GM18519 (cell line): ENCODE measurements around the gene ENDOV.

ENCODE experiments used
- ATAC-seq: cut with Tn5 transposase; IDR thresholded peaks from one replicate; pipeline ENCODE4 v1.9.1; 2021; ENCODE audit warnings: mild to moderate bottlenecking, moderate library complexity; ENCODE audit not compliant: unreplicated experiment, low FRiP score

The ENDOV gene

DNA sequence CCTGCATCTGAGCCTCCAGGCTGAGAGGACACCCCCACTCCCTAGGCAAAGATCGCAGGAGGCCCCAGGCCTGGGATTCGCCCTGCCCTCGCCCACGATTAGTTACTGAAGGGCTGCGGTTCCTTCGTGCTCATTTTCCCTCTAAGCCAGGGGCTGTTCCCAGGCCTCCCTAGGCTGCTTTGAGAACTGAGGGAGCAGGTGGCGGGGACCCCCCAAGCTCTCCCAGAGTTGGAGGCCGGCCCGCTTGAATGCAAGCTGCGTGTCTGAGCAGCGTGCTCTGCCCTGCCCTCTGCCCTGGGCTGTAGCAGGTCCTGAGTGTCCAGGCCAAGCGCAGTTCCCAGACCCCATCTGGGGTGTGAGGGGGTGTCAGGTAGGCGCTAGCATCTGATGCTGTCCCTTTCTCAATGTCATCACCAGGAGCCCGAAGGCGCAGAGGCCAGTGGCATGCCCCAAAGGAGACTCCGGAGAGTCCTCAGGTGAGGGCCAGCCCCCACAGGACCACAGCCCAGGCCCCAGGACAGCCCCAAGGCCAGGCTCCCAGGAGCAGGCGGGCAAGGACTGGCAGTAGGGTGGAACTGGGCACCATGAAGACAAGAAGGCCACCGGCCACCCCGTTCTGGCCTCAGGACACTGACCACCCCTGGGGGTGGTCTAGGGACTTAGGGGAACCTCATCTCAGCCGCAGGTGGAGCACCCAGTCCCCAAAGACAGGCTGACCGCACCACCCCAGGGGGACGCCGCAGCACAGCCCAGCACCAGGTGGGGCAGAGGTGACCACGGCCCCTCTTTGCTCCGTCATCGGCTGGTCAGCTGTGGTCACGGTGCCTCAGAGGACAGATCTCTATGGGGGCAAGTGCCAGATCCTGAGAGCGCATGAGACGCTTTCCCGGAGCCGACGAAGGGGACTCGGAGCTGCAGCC, 14.6 kb downstream of the ENDOV start:
- no peak for ATAC-seq

DNA sequence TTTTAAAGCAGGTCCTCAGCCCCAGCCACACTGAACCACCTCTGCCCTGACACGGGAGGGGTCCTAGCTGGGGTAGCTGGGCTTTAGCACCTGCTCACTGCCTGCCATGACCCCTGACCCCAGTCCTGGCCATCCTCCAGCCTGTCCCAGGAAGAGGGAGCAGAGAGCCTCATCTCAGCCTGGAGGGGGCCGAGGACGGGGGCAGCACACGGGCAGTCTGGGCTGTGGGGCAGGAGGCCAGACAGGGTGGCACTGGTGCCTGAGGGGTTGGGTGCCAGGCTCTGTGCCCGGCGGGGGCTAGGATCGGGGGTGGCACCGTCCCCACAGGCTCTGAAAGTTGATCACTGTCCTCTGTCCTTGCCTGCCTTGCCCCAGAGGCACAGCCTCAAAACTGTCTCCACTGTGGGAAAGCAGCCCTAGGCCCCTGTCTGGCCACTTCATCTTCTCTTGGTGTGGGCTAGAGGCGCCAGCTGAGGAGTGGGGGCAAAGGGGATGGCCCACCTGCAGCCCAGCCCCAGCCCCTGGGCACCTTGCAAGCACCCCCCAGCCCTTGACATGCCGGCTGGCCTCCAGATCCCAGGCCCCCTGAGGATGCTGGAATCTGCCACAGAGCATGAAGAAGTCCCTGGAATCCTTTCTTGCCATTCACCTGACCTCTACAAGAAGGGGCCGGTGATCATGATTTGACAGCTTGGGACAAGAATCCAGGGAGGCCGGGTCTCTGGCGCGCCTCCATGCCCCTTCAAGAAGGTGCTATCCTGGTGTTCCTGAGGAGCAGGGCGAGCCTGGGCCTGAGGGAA, 15.7 kb downstream of the ENDOV start:
- no peak for ATAC-seq

DNA sequence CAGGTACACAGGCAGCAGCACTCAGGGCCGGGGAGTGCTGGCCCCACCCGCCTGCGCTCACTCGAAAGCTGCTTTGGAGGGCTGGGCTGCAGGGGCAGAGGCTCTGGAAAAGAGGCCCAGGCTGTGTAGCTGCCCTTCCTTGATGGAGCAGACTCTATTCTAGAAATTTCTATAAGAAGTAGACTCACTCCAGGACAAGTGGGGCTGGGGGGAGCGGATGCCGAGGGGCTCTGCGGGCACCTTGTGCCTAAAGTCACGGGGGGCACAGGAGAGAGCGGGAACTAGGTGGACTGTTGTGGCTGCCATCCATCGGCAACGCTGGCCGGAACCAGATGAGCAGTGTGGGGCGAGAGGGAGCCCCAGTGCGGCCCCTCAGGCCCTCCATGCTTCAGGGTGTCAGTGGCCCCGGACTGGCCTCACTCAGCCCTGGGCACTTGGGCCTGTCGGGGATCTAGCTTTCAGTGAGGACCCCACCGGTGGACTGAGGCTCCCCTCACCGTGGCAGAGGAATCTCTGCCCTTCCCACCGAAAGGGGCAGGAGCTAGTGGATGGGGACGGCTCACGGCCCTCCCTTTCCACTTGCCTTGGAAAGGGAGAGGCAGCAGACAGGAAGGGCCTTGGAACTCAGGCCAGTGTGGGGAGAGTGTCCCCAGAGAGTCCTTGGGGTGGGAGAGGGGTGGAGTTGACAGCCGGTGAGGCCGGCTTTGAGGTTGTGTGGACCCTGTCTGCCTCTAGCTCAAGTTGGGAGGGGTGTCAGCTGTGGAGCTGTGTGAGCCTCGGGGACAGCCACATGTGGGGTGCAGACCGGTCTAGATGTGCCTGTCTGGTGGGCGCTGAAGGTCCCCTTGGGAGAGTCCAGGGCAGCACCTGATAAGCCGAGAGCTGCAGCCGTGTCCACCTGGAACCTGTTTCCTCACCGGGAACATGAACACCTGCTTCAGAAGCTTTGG, 16.6 kb downstream of the ENDOV start:
- no peak for ATAC-seq

DNA sequence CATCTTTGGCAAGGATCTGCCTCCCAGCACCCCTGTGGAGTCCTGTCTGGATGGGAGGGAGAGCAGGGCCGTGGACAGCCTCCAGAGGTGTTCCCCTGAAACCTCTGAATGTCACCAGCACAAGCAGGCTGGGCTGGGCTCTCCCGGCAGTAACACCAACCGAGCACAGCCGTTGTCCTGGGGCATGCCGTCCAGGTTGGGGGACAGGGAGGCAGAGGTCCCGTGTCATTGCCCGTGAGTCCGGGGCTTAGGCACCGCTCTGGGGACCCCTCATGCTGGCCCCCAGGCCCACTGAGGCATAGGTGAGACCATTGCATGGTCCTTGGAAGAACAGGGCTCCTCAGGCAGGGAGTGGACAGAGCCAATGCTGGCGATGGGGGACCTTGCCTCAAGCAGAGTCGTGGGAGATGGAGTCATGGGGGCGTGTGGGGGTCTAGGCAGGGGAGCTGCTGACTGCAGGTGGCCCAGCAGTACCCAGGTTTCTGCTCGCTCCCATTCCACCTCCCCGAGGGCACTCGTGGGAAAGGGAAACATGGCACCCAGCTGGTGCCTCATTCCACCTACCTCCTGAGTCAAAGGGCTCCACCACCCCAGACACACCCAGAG, 17.5 kb downstream of the ENDOV start:
- no peak for ATAC-seq

DNA sequence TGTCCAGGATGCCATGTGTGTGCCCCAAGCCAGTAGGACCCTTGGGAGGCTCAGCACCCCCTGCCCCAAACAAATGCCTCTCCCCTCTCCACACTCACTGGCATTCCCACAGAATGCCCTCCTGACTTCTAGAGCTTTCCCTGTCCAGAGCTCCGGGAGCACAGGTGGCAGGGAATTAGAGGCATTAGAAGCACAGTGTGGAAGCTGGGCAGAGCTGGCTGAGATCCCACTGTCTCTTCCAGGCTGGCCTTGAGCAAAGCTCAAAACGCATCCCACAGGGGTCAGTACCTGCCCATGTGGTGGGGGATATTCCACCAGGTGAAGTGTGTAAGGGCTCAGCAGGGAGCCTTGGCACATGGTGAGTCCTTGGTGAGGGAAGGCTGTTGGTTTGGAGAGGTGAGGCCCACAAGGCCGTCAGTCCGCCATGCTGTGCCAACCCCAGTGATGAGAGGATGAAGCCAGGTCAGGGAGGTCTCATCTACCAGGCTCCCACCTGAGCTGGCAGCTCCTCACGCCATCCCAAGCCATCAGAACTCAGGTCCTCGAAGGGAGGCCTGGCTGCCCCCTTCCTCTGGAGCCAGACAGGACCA, 18.1 kb downstream of the ENDOV start:
- no peak for ATAC-seq

DNA sequence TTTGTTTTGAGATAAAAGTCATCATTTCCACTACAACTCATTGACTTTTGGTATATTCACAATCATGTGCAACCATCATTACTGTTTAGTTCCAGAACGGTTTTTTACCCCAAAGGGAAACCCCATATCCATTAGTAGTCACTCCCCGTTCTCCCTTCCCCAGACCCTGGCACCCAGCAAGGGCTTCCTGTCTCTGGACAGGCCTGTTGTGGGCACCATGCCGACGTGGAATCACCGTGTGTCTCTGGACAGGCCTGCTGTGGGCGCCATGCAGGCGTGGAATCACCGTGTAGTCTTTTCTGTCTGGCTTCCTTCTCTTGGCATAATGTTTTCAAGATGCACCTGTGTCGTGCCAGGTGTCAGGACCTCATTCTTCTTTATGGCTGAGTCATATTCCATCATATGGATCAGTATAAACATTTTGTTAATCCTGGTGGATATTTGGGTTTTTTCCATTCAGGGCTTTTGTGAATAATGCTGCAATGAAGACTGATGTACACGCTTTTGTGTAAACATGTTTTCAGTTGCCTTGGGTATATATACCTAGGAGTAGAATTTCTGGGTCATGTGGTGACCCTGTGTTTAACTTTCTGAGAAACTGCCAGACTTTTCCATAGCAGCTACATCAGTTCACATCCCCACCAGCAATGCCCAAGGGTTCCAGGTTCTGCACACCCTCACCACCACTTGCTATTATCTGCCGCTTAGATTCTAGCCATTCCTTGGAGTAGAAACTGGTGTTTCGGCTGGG, 19.1 kb downstream of the ENDOV start:
- ATAC-seq: no peak

DNA sequence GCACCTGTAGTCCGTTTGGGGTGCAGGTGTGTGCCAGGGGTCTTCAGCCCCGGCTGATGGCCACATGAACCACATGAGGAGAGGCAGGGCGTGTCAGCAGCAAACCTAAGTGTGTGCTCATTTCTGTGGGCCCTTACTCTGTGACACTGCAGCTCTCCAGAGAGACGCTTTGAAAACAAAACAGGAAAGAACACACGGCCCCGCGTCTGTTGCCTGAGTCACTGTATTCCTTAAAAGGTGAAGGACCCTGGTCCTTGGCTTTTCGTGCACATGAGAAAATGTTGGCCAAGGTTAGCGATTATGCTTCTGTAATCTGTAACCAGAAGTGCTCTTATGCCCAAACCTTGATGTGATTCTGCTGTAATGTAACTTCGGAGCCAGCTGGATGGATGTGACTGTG, 22.6 kb downstream of the ENDOV start:
- ATAC-seq: no peak

DNA sequence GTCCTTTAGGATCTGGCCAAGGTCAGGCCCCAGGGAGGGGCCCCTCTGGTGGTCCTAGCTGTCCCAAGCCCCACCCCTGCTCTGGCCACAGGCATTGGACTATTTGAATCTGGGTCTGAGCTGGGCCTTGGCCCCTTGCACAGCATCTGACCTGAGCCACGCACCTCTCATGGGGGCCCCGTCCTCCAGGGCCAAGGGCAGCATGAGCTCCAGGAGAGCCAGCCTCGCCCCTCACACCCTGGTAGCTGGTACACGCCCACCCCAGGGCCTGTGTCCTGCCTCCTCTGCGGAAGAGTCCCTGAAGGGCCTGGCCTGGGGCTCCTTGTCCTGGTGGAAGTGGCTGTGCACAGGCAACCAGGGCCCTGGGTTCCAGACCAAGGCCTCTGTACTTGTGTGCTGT, 23.8 kb downstream of the ENDOV start:
- ATAC-seq: no peak

DNA sequence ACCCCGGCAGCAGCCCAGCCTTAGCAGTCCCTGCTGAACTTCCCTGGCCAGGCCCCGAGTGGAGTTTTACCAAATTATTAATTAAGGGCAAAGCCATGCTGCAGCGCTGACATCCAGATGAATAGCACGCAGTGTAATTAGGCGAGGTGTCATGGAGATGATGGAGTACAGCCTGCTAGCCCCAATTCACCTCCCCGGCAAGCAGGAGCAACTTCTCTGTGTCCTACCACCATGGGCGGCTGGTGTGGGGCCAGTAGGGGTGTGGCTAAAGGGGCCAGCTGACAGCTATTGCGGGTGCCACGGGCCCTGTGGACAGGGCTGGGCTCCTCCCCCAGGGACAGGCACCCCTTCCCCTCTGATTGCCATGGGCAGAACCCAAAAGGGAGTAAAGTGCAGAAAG, 24.5 kb downstream of the ENDOV start:
- ATAC-seq: no peak

DNA sequence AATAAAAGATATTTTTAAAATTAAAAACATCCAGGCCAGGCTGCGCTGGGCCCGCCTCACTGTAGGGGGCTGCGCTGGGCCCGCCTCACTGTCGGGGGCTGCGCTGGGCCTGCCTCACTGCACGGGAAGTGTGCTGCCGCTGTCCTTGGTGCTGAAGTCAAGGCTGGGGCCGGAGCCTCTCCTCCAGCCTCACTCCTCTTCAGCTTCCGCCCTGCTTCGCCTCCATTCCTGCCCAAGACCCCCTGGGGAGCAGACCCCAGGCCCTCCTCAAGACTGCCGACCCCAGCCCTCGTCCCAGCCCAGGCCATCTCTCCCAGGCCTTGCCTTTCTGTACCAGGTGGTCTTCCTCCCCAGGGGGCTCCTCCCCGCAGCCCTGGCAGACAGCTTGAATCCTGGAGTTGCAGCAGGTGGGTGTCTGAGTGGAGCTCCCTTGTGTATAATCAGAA, 26.2 kb downstream of the ENDOV start:
- ATAC-seq: no peak

DNA sequence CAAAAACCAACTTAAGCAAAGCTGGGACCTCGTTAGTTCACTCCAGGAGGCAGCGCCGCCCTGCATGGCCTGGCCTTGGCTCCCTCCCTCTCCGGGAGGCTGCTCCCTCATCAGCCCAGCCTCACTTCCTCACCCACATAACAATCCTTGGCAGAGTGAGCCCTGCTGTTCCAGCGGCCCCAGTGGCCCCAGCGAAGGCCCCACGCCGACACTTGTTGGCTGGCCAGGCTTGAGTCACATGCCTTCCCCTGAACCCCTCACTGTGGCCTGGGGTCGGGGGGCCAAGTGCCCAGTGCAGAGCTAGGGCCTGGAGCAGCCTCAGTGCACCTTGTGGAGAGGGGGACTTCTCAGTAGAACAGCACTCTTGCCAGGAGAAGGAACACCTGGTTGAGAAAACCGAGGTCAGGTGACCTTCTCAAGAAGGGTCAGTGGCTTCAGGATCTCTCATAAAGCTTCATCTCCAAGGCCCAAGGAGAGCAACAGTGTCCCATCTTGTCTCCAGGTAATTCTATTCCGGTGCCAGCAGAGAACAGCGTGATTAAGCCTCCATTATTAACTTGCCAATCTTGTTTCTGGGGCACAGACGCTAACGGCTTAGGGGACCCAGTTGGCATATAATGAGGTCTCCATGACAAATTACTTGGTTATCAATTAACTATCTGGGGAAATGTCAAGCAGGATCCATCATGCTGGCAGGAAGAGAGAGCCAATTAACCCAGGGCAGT, 26.8 kb downstream of the ENDOV start:
- ATAC-seq: no peak

DNA sequence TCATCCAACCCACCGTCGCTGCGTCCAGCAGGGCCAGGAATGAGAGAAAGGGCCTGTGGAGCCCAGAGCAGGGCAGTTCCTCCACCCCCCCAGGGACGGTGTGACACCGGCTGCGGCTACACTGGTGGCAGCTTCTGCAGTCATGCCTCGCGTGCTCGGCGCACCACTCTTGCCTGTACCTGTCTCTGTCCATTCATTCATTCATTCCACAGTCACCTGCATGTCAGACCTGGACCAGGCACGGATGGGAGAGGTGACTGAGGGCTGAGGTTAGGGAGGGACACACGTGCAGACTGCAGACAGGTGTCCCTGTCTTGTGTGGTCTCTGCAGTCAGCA, 27.3 kb downstream of the ENDOV start:
- no peak for ATAC-seq

DNA sequence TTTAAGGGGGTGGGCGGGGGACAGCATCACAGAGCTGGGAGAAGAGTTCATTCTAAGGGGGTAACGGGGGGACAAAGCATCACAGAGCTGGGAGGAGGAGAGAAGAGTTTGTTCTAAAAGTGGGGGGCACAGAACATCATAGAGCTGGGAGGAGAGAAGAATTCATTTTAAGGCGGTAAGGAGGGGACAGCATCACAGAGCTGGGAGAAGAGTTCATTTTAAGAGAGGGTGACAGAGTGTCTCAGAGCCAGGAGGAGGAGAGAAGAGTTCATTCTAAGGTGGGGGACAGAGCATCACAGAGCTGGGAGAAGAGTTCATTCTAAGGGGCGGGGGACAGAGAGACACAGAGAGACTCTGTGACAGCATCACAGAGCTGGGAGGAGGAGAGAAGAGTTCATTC, 27.8 kb downstream of the ENDOV start:
- no peak for ATAC-seq

DNA sequence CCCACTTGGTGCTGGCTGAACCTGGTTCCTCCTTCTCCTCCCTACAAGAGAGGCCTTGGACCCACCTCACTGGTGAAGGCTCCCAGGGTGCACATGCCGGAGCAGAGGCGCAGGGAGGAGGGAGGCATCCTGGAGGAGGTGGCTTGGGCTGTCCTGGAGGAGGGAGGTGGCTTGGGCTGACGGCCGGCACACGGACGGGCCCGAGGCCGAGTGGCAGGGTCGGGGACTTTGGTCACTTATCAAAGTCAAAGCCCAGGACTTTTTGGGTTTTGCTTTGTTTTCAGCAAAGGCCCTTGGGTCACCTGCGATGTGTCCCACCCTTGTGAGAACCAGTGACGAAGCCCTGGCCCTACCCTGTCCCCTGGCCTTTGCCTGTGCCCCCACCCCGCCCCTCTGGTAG, 28.5 kb downstream of the ENDOV start:
- no peak for ATAC-seq

DNA sequence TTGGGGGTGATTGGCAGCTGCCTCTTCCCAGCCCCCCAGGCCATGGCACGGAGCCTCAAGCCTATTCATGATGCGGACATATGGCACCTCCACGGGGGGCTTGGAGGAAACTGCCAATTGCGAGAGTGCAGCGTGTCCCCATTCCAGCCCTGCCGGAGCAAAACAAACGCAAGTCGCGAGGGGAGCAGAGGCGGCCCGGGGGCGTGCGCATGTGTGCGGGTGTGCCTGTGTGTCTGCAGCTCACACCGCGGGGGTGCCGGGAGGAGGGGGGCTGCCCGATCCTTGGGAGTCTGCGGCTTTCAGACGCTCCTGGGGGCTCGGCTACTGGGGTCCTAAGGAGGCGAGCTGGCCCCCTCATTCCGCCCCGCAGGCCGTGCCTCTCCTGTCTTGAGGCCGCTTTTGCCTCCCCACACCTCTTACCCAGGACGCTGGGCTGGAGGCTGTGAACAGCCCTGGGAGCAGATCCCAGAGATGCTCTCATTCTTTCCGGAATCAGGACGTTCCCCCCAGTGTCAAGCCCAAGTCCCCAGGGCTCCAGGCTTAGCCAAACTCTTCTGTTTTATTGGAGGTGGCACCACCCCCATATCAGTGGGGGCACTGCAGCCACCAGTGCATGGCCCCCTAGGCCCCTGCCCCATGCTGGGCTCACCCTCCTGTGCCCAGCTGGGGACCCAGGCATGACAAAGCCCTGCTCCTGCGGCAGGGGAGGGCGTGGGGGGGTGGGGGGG, 29.1 kb downstream of the ENDOV start:
- ATAC-seq: no peak

DNA sequence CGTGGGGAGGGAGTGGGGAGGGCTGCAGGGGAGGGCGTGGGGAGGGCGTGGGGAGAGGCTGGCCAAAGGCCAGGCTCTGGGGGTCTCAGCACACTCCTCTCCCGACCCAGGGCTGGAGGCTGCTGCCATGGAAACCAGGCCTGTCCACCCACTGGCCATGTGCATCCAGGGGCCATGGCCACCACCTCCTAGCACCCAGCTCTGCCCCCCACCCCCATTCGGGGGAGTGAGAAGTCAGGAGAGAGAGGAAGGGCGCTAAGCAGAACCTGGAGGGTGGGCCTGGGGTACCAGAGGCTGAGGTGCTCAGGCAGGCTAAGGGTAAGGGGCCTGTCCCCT, 29.6 kb downstream of the ENDOV start:
- no peak for ATAC-seq

DNA sequence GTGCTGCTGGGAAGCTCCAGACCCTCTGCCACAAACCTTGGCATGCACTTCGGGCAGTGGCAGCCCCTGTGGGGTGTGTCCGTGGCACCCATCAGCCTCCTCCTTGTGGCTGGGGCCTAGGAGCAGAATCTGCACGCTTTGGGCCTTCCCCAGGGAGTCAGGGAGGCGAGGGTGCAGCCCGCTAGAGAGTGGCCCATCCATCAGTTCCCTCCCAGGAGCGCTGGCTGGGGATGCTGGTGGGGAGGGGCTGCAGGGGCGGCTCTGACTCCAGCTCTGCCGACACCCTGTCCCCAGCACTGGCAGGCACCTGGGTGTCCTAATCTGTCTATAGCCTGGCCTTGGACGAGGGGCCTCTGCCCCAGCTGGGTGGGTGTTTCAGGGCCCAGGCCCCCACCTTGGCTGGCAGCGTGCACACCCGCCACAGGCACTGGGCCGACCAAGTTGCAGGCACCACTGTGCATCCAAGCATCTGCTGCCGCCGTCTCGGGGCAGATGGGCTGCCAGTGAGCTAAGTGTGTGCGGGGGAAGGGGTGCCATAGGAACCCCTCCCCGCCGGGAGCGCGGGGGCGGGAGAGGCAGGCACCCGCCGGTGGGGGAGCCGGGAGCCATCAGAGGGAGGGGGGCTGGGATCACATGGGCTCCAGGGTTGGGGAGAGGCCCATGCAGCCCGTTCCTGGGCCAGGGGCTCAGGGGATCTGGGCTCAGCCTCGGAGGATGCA, 30.2 kb downstream of the ENDOV start:
- no peak for ATAC-seq
